Measurements from ENCODE around the gene DDAH1.

DDAH1 gene

GRCh38 chr1:85284202-85284601 lies 180.8 kb downstream of the DDAH1 start:
- Histone ChIP-seq H3K4me3 (no peak overlapping the region), H3K4me1 (peaks cover 0 to 1% (median 0%) of the 10 kb centered on the region in 4 donors), H3K9me3 (no peaks in the 10 kb centered on the region), H3K36me3 (no peaks in the 10 kb centered on the region), H3K27ac (no peak overlapping the region), H3K27me3 (no peaks in the 10 kb centered on the region)
- no peak for DNase-seq
- intact Hi-C loops (cut with DNase I; ENCODE audit: low total_unique reads), result no loop called here
- no peak for TF ChIP-seq CTCF (IDR thresholded peaks at IDR 0.05)

- H3K4me1 ChIP-seq, result peaks cover 0 to 3% (median 0%) of the 10 kb centered on the region in 4 donors
- intact Hi-C loops (cut with DNase I; ENCODE audit: low total_unique reads), result no loop called here
- H3K9me3 ChIP-seq, result no peaks in the 10 kb centered on the region
- no peak for TF ChIP-seq CTCF (IDR thresholded peaks at IDR 0.05)
- no peak for DNase-seq
- H3K4me3 ChIP-seq, result no peak overlapping the region
- no peaks in the 10 kb centered on the region for H3K36me3 ChIP-seq
- no peaks in the 10 kb centered on the region for H3K27me3 ChIP-seq
- no peak overlapping the region for H3K27ac ChIP-seq
These were observed 181.3 kb downstream of the DDAH1 start for GRCh38 chr1:85283475-85284199.

- no peaks in the 10 kb centered on the region for H3K36me3 ChIP-seq
- peaks cover 0 to 3% (median 0%) of the 10 kb centered on the region in 4 donors for H3K4me1 ChIP-seq
- no peaks in the 10 kb centered on the region for H3K27me3 ChIP-seq
- no peak overlapping the region for H3K27ac ChIP-seq
- no peak for DNase-seq
- intact Hi-C loops (cut with DNase I; ENCODE audit: low total_unique reads), result no loop called here
- no peak overlapping the region for H3K4me3 ChIP-seq
- no peaks in the 10 kb centered on the region for H3K9me3 ChIP-seq
- TF ChIP-seq CTCF (IDR thresholded peaks at IDR 0.05), result no peak
These were observed 182.5 kb downstream of the DDAH1 start for GRCh38 chr1:85282424-85282823.

- Histone ChIP-seq H3K27me3 (no peaks in the 10 kb centered on the region), H3K27ac (no peak overlapping the region), H3K36me3 (no peaks in the 10 kb centered on the region), H3K9me3 (no peaks in the 10 kb centered on the region), H3K4me1 (peaks cover 0 to 3% (median under 1%) of the 10 kb centered on the region in 4 donors), H3K4me3 (no peak overlapping the region)
- TF ChIP-seq CTCF (IDR thresholded peaks at IDR 0.05), result no peak
- intact Hi-C loops (cut with DNase I; ENCODE audit: low total_unique reads), result no loop called here
- no peak for DNase-seq
These were observed 184.3 kb downstream of the DDAH1 start for GRCh38 chr1:85280636-85281035.

GRCh38 chr1:85279458-85280080 lies 185.4 kb downstream of the DDAH1 start:
- TF ChIP-seq CTCF (IDR thresholded peaks at IDR 0.05), result no peak
- Histone ChIP-seq H3K27me3 (no peaks in the 10 kb centered on the region), H3K4me1 (peaks cover 0 to 11% (median 11%) of the 10 kb centered on the region in 4 donors), H3K9me3 (no peaks in the 10 kb centered on the region), H3K4me3 (no peak overlapping the region), H3K27ac (peak overlapping the region; percentile 40 to 52), H3K36me3 (no peaks in the 10 kb centered on the region)
- no peak for DNase-seq
- intact Hi-C loops (cut with DNase I; ENCODE audit: low total_unique reads), result no loop called here

Data from tibial artery (tissue), 4 donors.